IMR-90 (cell line): Measurements from ENCODE around the gene DNAJB12. TPM values are rescaled to one million over a fixed set of nuclear protein-coding genes. Genes with fewer than 3 reads are reported as not detected.

ENCODE experiments used
- ATAC-seq: fragments of 200-7000 bp; cut with Tn5 transposase; 2 replicates; pipeline ENCODE4 v1.9.1; 2020; ENCODE audit warnings: low read depth, mild to moderate bottlenecking, moderate library complexity
- BruUV-seq: library from RNA; stranded (reverse); fragments of 400-500 nt; replicated peaks from 2 replicates; lab custom pipeline; 2021; lab: Mats Ljungman, UMichigan
- CTCF ChIA-PET: fragments of 300-600 bp; formaldehyde crosslinking; extraction: SDS; loops from one replicate; lab custom pipeline; 2021; ENCODE audit warnings: antibody characterized with exemption; lab: Yijun Ruan, JAX
- POLR2A ChIA-PET: fragments of 300-600 bp; sonication (Branson Sonifier 250); formaldehyde crosslinking; loops from one replicate; lab custom pipeline; 2022; ENCODE audit warnings: antibody characterized with exemption; ENCODE audit not compliant: unreplicated experiment; lab: Charles Lee
- DNase-seq: peaks from one replicate; pipeline ENCODE4 v3.0.0; 2013
- H2AFZ ChIP-seq: replicated peaks from 2 replicates; pipeline ENCODE3; 2013; ENCODE audit warnings: low read length, mild to moderate bottlenecking; ENCODE audit not compliant: poor library complexity
- H2AK5ac ChIP-seq: 2 replicates; pipeline ENCODE4 v1.6.1; 2013; ENCODE audit warnings: low read depth, low read length, inconsistent platforms
- H2AK9ac ChIP-seq: replicated peaks from 2 replicates; pipeline ENCODE3; 2013; ENCODE audit warnings: mild to moderate bottlenecking, low read depth, low read length, moderate library complexity; ENCODE audit not compliant: poor library complexity
- H2BK120ac ChIP-seq: 2 replicates; pipeline ENCODE4 v1.6.1; 2013; ENCODE audit warnings: low read depth, low read length, inconsistent platforms
- H2BK15ac ChIP-seq: 3 replicates; pipeline ENCODE4 v1.6.1; 2013; ENCODE audit warnings: low read depth, low read length, inconsistent platforms
- H2BK20ac ChIP-seq: 2 replicates; pipeline ENCODE4 v1.6.1; 2013; ENCODE audit warnings: low read depth, mild to moderate bottlenecking, inconsistent platforms, low read length, moderate library complexity
- H2BK5ac ChIP-seq: 2 replicates; pipeline ENCODE4 v1.6.1; 2013; ENCODE audit warnings: mild to moderate bottlenecking, low read depth, low read length, inconsistent platforms; ENCODE audit not compliant: poor library complexity, severe bottlenecking
- H3K14ac ChIP-seq: replicated peaks from 2 replicates; pipeline ENCODE4 v1.6.1; 2013; ENCODE audit warnings: low read depth, low read length, inconsistent platforms
- H3K18ac ChIP-seq: 2 replicates; pipeline ENCODE4 v1.6.1; 2013; ENCODE audit warnings: low read depth, low read length, control low read depth
- H3K23ac ChIP-seq: 2 replicates; pipeline ENCODE4 v1.6.1; 2013; ENCODE audit warnings: low read depth, low read length, inconsistent platforms
- H3K27ac ChIP-seq: 2 replicates; pipeline ENCODE4 v1.5.1; 2013; ENCODE audit warnings: mild to moderate bottlenecking, control low read depth, low read length; ENCODE audit not compliant: insufficient read depth
- H3K27me3 ChIP-seq: 2 replicates; pipeline ENCODE4 v1.6.1; 2013; ENCODE audit warnings: low read length; ENCODE audit not compliant: control insufficient read depth, insufficient read depth
- H3K36me3 ChIP-seq: 2 replicates; pipeline ENCODE4 v1.6.1; 2013; ENCODE audit warnings: low read length, mixed read lengths; ENCODE audit not compliant: control insufficient read depth, insufficient read depth
- H3K4ac ChIP-seq: 2 replicates; pipeline ENCODE4 v1.6.1; 2013; ENCODE audit warnings: low read depth, low read length, inconsistent platforms
- H3K4me1 ChIP-seq: 2 replicates; pipeline ENCODE4 v1.6.1; 2013; ENCODE audit warnings: low read length, mixed read lengths; ENCODE audit not compliant: control insufficient read depth, insufficient read depth
- H3K4me2 ChIP-seq: 2 replicates; pipeline ENCODE4 v1.6.1; 2013; ENCODE audit warnings: low read depth, mild to moderate bottlenecking, control low read depth, low read length, moderate library complexity
- H3K4me3 ChIP-seq: 2 replicates; pipeline ENCODE4 v1.5.1; 2013; ENCODE audit warnings: low read depth, mild to moderate bottlenecking, control low read depth, low read length, moderate library complexity; ENCODE audit not compliant: insufficient read depth
- H3K56ac ChIP-seq: 2 replicates; pipeline ENCODE4 v1.6.1; 2013; ENCODE audit warnings: low read length, inconsistent platforms; ENCODE audit not compliant: insufficient read depth; ENCODE audit errors: extremely low read depth
- H3K79me1 ChIP-seq, 2 experiments: 2 replicates each; pipeline ENCODE4 v1.6.1; 2013; ENCODE audit warnings: low read length in 2 of 2, inconsistent platforms in 1 of 2, low read depth in 1 of 2
- H3K9ac ChIP-seq: 2 replicates; pipeline ENCODE4 v1.6.1; 2013; ENCODE audit warnings: low read depth, low read length, control low read depth
- H3K9me1 ChIP-seq: 2 replicates; pipeline ENCODE4 v1.6.1; 2013; ENCODE audit warnings: low read length, inconsistent platforms; ENCODE audit not compliant: insufficient read depth
- H3K9me3 ChIP-seq: 2 replicates; pipeline ENCODE4 v1.6.1; 2013; ENCODE audit warnings: low read length; ENCODE audit not compliant: control insufficient read depth, insufficient read depth
- H4K20me1 ChIP-seq: 2 replicates; pipeline ENCODE4 v1.6.1; 2013; ENCODE audit warnings: low read length, inconsistent platforms; ENCODE audit not compliant: insufficient read depth
- H4K5ac ChIP-seq: 2 replicates; pipeline ENCODE4 v1.6.1; 2013; ENCODE audit warnings: mild to moderate bottlenecking, low read depth, low read length, control low read depth
- H4K8ac ChIP-seq, 2 experiments: 2 replicates each; pipeline ENCODE4 v1.6.1; 2013; ENCODE audit warnings: low read depth in 2 of 2, low read length in 2 of 2, control low read depth in 1 of 2, inconsistent platforms in 1 of 2
- H4K91ac ChIP-seq: 2 replicates; pipeline ENCODE4 v1.6.1; 2013; ENCODE audit warnings: low read depth, low read length, inconsistent platforms; ENCODE audit not compliant: insufficient read depth
- BHLHE40 ChIP-seq: fragments of 150-350 bp; IDR thresholded peaks from 2 replicates; pipeline ENCODE4 v1.6.1; 2016; ENCODE audit warnings: mild to moderate bottlenecking, low read depth, low read length
- CEBPB ChIP-seq: IDR thresholded peaks from 2 replicates; pipeline ENCODE4 v1.6.1; 2012; ENCODE audit warnings: low read depth, low read length, improper control_type of control experiment
- CHD1 ChIP-seq: IDR thresholded peaks from 2 replicates; pipeline ENCODE4 v1.6.1; 2012; ENCODE audit warnings: low read depth, low read length, improper control_type of control experiment
- CTCF ChIP-seq: conservative IDR thresholded peaks from 2 replicates; pipeline ENCODE4 v1.5.1; 2012; ENCODE audit warnings: mild to moderate bottlenecking, low read depth, low read length, improper control_type of control experiment
- ELK1 ChIP-seq: fragments of 150-350 bp; IDR thresholded peaks from 2 replicates; pipeline ENCODE4 v1.6.1; 2016; ENCODE audit warnings: low read depth, mild to moderate bottlenecking, low read length, moderate library complexity, borderline replicate concordance
- FOS ChIP-seq: fragments of 150-350 bp; IDR thresholded peaks from 2 replicates; pipeline ENCODE4 v1.6.1; 2016; ENCODE audit warnings: low read depth, low read length
- MAFK ChIP-seq: IDR thresholded peaks from 2 replicates; pipeline ENCODE4 v1.6.1; 2012; ENCODE audit warnings: low read depth, low read length, improper control_type of control experiment
- MAZ ChIP-seq: IDR thresholded peaks from 2 replicates; pipeline ENCODE4 v1.6.1; 2012; ENCODE audit warnings: low read depth, mild to moderate bottlenecking, low read length, improper control_type of control experiment, moderate library complexity, borderline replicate concordance
- MXI1 ChIP-seq: IDR thresholded peaks from 2 replicates; pipeline ENCODE4 v1.6.1; 2012; ENCODE audit warnings: low read depth, mild to moderate bottlenecking, low read length, moderate library complexity, borderline replicate concordance
- NFE2L2 ChIP-seq: fragments of 150-350 bp; IDR thresholded peaks from 2 replicates; pipeline ENCODE4 v1.6.1; 2016; ENCODE audit warnings: low read depth, mild to moderate bottlenecking, low read length
- POLR2A ChIP-seq: IDR thresholded peaks from 2 replicates; pipeline ENCODE4 v1.6.1; 2012; ENCODE audit warnings: mild to moderate bottlenecking, low read depth, low read length
- RAD21 ChIP-seq: IDR thresholded peaks from 2 replicates; pipeline ENCODE4 v1.6.1; 2012; ENCODE audit warnings: low read length, improper control_type of control experiment
- RCOR1 ChIP-seq: IDR thresholded peaks from 2 replicates; pipeline ENCODE4 v1.6.1; 2012; ENCODE audit warnings: mild to moderate bottlenecking, low read length, improper control_type of control experiment; ENCODE audit not compliant: insufficient replicate concordance
- RFX5 ChIP-seq: IDR thresholded peaks from 2 replicates; pipeline ENCODE4 v1.8.0; 2012; ENCODE audit warnings: low read depth, mild to moderate bottlenecking, low read length, moderate library complexity
- SMC3 ChIP-seq: fragments of 150-350 bp; IDR thresholded peaks from 2 replicates; pipeline ENCODE4 v1.6.1; 2016; ENCODE audit warnings: low read depth, mild to moderate bottlenecking, antibody characterized with exemption, low read length, moderate library complexity
- WGBS, 2 experiments: methylation state at CpG; one replicate each; pipeline versions ENCODE4 v1.1.5 to v1.1.7; 2013; ENCODE audit warnings: missing lambda C conversion rate in 2 of 2; ENCODE audit not compliant: insufficient read length in 1 of 2; ENCODE audit errors: extremely low coverage in 2 of 2; 5-methylcytosine and 5-hydroxymethylcytosine counted together
- dilution Hi-C: fragments of 300-500 bp; cut with HindIII; formaldehyde crosslinking; loops from one replicate; pipeline ENCODE4 v1.14.3; 2018; ENCODE audit warnings: low sequenced_read_pairs; ENCODE audit not compliant: unreplicated experiment
- in situ Hi-C: fragments of 300-500 bp; cut with MboI; formaldehyde crosslinking; loops from 3 replicates; pipeline ENCODE4 v1.14.3; 2019; ENCODE audit warnings: low sequenced_read_pairs, inconsistent platforms, mixed read lengths
- intact Hi-C: fragments of 100-400 bp; cut with micrococcal nuclease; formaldehyde crosslinking; loops from 2 replicates; pipeline ENCODE4 v1.10.0; 2022
- polyA plus RNA-seq, 3 experiments: library from polyadenylated mRNA; depleted of rRNA; stranded (reverse); fragments of >200 nt; gene quantifications; 2 replicates each; pipeline ENCODE4 v1.2.3, GENCODE V29; 2012; ENCODE audit warnings: low replicate concordance in 1 of 3
- total RNA-seq: library from RNA; depleted of rRNA; stranded (reverse); fragments of >200 nt; gene quantifications from 2 replicates; pipeline ENCODE4 v1.2.3, GENCODE V29; 2012
- TF ChIP-seq, protein P1 (sequence below): fragments of 150-350 bp; IDR thresholded peaks from 2 replicates; pipeline ENCODE4 v1.6.1; 2017; ENCODE audit warnings: mild to moderate bottlenecking, antibody characterized with exemption, low read length, low read depth

Gene DNAJB12
- total and polyA plus RNA-seq, 2 of the 4 experiments (the other 2 are of a cell fraction), result 18.3 to 24.0 TPM

GRCh38 chr10:72389716-72390115, 35.0 kb upstream of the DNAJB12 start:
- no peak overlapping the region for H2BK5ac ChIP-seq
- no peak overlapping the region for H2AFZ ChIP-seq
- H4K20me1 ChIP-seq, result no peaks in the 10 kb centered on the region
- DNase-seq (no peak), ATAC-seq (no peak)
- H3K4ac ChIP-seq, result no peak overlapping the region
- intact Hi-C loops, result no loop called here
- no peak overlapping the region for H4K8ac ChIP-seq
- TF ChIP-seq POLR2A (no peak), SMC3 (no peak), CEBPB (no peak), MAZ (no peak), RAD21 (no peak), MAFK (no peak), NFE2L2 (no peak), RFX5 (no peak), CHD1 (no peak), ELK1 (no peak), BHLHE40 (no peak), MXI1 (no peak), FOS (no peak), CTCF (no peak), RCOR1 (no peak)
- TF ChIP-seq, protein P1, sequence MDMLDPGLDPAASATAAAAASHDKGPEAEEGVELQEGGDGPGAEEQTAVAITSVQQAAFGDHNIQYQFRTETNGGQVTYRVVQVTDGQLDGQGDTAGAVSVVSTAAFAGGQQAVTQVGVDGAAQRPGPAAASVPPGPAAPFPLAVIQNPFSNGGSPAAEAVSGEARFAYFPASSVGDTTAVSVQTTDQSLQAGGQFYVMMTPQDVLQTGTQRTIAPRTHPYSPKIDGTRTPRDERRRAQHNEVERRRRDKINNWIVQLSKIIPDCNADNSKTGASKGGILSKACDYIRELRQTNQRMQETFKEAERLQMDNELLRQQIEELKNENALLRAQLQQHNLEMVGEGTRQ, result no peak
- no peak overlapping the region for H3K14ac ChIP-seq
- no peak overlapping the region for H3K4me2 ChIP-seq
- H3K9me1 ChIP-seq, result peaks cover 3% of the 10 kb centered on the region
- dilution Hi-C loops, result no loop called here
- no peaks in the 10 kb centered on the region for H3K27me3 ChIP-seq
- H3K56ac ChIP-seq, result no peak overlapping the region
- H3K4me3 ChIP-seq, result no peak overlapping the region
- no peaks in the 10 kb centered on the region; a peak in 1 of 4 replicates for H3K79me1 ChIP-seq
- H3K23ac ChIP-seq, result no peak overlapping the region
- H4K91ac ChIP-seq, result no peak overlapping the region
- no peak overlapping the region for H2BK20ac ChIP-seq
- ChIA-PET POLR2A (no interaction called here), CTCF (no interaction called here)
- H3K9ac ChIP-seq, result no peak overlapping the region
- no peaks in the 10 kb centered on the region; the same call in 1 of the 2 replicates for H3K36me3 ChIP-seq
- no peak overlapping the region for H3K27ac ChIP-seq
- no peak overlapping the region for H4K5ac ChIP-seq
- no peak overlapping the region for H3K18ac ChIP-seq
- H2BK15ac ChIP-seq, result no peak overlapping the region
- in situ Hi-C loops, result no loop called here
- no peaks in the 10 kb centered on the region for H3K9me3 ChIP-seq
- no peaks in the 10 kb centered on the region for H3K4me1 ChIP-seq
- no peak overlapping the region for H2AK9ac ChIP-seq
- no peak overlapping the region for H2BK120ac ChIP-seq
- no CpG with 5 or more reads among the region's 5 CpGs for WGBS, 2 experiments
- no peak overlapping the region for H2AK5ac ChIP-seq
- BruUV-seq, result no TSS peak
